ENCODE data around the gene OSM. TPM values are rescaled to one million over a fixed set of nuclear protein-coding genes. Genes with fewer than 3 reads are reported as not detected.

The OSM gene
- total RNA-seq, 1 experiment from 2014 or later, result not detected

DNA sequence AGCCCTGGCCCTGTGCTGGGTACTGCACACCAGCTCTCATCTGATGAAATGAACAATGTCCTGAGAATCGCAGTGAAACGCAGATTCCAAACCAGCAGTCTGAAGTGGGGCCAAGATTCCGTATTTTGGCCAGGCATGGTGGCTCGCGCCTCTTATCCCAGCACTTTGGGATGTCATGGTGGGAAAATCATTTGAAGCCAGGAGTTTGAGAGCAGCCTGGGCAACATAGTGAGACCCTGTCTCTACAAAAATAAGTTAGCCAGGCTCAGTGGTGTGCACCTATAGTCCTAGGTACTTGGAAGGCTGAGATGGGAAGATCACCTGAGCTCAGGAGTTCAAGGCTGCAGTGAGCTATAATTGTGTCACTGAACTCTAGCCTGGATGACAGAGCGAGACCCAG is 33.1 kb downstream of the OSM start:
- Histone ChIP-seq H3K27me3 (ENCODE audit: insufficient read depth, low read length) (no peaks in the 10 kb centered on the region), H3K9me3 (ENCODE audit: control insufficient read depth in 1 of 2, insufficient read depth in 1 of 2, low read depth in 1 of 2, low read length in 2 of 2) (no peaks in the 10 kb centered on the region), H2AFZ (ENCODE audit: low read depth, low read length, poor library complexity, severe bottlenecking) (no peak overlapping the region), H3K27ac (ENCODE audit: low read depth, low read length) (no peak overlapping the region), H3K4me2 (ENCODE audit: low read length) (no peak overlapping the region), H3K9me2 (ENCODE audit: insufficient read depth) (no peaks in the 10 kb centered on the region), H4K20me1 (ENCODE audit: insufficient read depth) (no peaks in the 10 kb centered on the region), H3K4me3 (replicated peaks in 1 of 2; ENCODE audit: low read depth in 1 of 2, low read length in 2 of 2) (no peak overlapping the region), H3K79me2 (ENCODE audit: insufficient read depth, low read length) (no peaks in the 10 kb centered on the region), H3K9ac (ENCODE audit: low read length) (no peak overlapping the region), H3K4me1 (ENCODE audit: control insufficient read depth in 1 of 2, insufficient read depth in 2 of 2, low read length in 2 of 2) (peaks cover 33 to 82% of the 10 kb centered on the region in 2 experiments), H3K36me3 (ENCODE audit: control insufficient read depth in 1 of 2, insufficient read depth in 2 of 2, low read length in 2 of 2) (no peaks in the 10 kb centered on the region)
- ChIA-PET RAD21 (ENCODE audit: low non-redundant PET in 1 of 2, low total read pairs in 2 of 2, uncharacterized antibody in 2 of 2, unreplicated experiment in 2 of 2) (interaction anchor here in 1 of 2 experiments (0.7 kb wide), 1 partner anchor 15 kb away, joined by 3 read pairs; no protein-coding TSS in a partner anchor), POLR2A (interaction anchor here (0.8 to 1.7 kb wide), 6 partner anchors 9 to 56 kb away, joined by 3 to 6 read pairs (median 4); no protein-coding TSS in a partner anchor), CTCF (interaction anchor here (0.9 kb wide), 1 partner anchor 126 kb away, joined by 3 read pairs; no protein-coding TSS in a partner anchor)
- DNase-seq (ENCODE audit: low read depth, low spot score) (no peak), ATAC-seq (no peak)
- no TSS peak for BruUV-seq (replicated peaks)
- intact Hi-C loops (cut with micrococcal nuclease), result no loop called here
- TF ChIP-seq FOSL1 (IDR thresholded peaks at IDR 0.05; ENCODE audit: low read depth), result no peak
- TF ChIP-seq, protein P1, sequence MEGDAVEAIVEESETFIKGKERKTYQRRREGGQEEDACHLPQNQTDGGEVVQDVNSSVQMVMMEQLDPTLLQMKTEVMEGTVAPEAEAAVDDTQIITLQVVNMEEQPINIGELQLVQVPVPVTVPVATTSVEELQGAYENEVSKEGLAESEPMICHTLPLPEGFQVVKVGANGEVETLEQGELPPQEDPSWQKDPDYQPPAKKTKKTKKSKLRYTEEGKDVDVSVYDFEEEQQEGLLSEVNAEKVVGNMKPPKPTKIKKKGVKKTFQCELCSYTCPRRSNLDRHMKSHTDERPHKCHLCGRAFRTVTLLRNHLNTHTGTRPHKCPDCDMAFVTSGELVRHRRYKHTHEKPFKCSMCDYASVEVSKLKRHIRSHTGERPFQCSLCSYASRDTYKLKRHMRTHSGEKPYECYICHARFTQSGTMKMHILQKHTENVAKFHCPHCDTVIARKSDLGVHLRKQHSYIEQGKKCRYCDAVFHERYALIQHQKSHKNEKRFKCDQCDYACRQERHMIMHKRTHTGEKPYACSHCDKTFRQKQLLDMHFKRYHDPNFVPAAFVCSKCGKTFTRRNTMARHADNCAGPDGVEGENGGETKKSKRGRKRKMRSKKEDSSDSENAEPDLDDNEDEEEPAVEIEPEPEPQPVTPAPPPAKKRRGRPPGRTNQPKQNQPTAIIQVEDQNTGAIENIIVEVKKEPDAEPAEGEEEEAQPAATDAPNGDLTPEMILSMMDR (IDR thresholded peaks at IDR 0.05 in 2 of 3, conservative IDR thresholded peaks at IDR 0.05 in 1 of 3; ENCODE audit: borderline replicate concordance in 1 of 3, insufficient read depth in 1 of 3, low read depth in 2 of 3, low read length in 2 of 3), result no peak
- TF ChIP-seq ELF1 (IDR thresholded peaks at IDR 0.05; ENCODE audit: borderline replicate concordance, low read depth), result no peak
- no peak for TF ChIP-seq RAD21 (IDR thresholded peaks at IDR 0.05; ENCODE audit: low read depth)
- no peak for TF ChIP-seq ZFX (IDR thresholded peaks at IDR 0.05)
- no peak for TF ChIP-seq CBX3 (IDR thresholded peaks at IDR 0.05; ENCODE audit: low read depth)
- no peak for TF ChIP-seq SRF (IDR thresholded peaks at IDR 0.05; ENCODE audit: low read depth)
- TF ChIP-seq, protein P2, sequence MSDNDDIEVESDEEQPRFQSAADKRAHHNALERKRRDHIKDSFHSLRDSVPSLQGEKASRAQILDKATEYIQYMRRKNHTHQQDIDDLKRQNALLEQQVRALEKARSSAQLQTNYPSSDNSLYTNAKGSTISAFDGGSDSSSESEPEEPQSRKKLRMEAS (IDR thresholded peaks at IDR 0.05), result no peak
- no peak for TF ChIP-seq EGR1 (IDR thresholded peaks at IDR 0.05; ENCODE audit: low read depth)

All from HCT116 (cell line).